Epithelial cell of prostate (primary cell): ENCODE measurements around the gene UNC93B1.
"Not testable (repeated sequence)": the region's sequence is repeated elsewhere in the genome, so short reads cannot be mapped to it uniquely, and the experiment has no call there.

Experiments used
- DNase-seq: peaks from one replicate; pipeline ENCODE4 v3.0.0-alpha.2; 2011; ENCODE audit warnings: low read depth, low spot score
- H3K27ac ChIP-seq: fragments of 450-650 bp; 2 replicates; pipeline ENCODE4 v1.5.1; 2017; ENCODE audit warnings: mild to moderate bottlenecking

Gene UNC93B1

DNA sequence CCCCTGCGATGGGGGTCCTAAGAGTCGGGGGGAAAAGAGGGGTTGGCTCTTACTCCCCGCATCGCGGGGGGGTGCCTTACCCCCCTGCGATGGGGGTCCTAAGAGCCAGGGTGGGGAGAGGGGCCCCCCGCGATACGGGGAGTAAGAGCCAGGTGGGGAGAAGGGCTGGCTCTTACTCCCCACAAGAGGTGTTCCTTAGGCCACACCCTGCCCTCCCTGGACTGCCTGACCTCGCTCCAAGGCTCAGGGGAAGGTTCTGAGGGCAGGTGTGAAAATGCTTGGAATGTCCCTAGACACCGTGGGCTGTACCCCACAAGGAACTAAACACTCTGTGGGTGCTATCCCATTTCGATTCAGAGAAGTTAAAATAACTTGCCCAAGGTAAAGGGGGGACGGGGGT lies 7.8 kb downstream of the UNC93B1 start:
- no peak for DNase-seq

DNA sequence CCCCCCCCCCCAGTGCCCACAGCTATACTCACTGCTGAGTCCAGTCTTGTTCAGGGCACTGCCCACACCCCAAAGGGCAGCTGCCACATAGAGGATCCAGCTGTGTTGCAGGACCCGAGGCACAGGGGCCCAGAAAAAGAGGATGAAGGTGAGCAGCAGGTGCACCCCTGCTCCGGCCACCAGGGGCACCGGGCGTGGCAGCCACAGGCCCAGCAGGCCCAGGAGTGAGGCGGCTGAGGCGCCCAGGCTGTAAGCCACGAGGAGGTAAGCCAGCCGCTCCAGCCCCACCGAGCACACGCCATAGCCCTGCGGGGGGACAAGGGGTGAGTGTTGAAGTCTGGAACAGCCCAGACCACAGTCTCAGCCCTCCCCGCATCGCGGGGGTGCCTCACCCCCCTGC lies 8.3 kb downstream of the UNC93B1 start:
- not testable (repeated sequence) for DNase-seq, H3K27ac ChIP-seq

More for the DNA sequence above, 7.8 kb downstream of the UNC93B1 start:
- no peak overlapping the region for H3K27ac ChIP-seq

DNA sequence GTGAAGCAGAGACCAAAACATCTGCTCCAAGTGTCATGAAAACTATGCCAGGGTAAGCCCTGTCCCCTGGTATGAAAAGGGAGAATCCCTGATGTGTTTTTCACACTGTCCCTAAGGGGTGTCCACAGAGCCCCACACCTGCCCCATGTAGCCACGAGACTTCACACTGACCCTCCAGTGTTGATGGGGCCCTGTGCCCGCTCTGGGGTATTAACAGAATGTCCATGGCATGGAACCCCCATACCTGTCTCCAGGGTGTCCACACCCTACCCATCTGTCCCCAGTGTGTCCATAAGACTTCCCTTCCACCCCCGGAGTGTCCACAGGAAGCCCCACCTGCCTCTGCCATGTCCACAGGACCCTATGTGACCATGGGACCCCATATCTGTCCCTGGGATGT lies 8.8 kb downstream of the UNC93B1 start:
- DNase-seq: not testable (repeated sequence)

GRCh38 chr11:67994387-67994786 lies 9.5 kb downstream of the UNC93B1 start:
- DNase-seq, H3K27ac ChIP-seq: not testable (repeated sequence)

More for the DNA sequence above, 8.8 kb downstream of the UNC93B1 start:
- not testable (repeated sequence) for H3K27ac ChIP-seq

DNA sequence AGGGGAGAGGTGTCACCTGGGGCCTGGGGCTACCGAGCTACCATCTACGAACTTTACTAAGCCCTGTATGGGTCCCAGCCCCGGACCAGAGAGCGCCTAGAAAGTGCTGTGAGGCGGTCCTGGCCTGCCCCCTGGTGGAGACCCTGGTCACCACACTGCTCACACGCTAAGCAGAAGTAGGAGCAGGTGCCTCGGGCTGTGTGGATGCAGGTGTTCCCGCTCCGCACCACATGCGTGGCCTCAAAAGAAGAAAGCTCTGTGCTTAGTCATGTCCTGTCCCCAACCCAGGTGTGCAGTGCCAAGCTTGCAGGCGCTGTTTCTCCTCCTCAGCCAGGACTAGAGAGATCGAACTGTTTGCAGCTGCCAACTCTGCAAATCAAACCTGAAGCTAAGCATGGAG lies 10.1 kb downstream of the UNC93B1 start:
- not testable (repeated sequence) for H3K27ac ChIP-seq, DNase-seq

DNA sequence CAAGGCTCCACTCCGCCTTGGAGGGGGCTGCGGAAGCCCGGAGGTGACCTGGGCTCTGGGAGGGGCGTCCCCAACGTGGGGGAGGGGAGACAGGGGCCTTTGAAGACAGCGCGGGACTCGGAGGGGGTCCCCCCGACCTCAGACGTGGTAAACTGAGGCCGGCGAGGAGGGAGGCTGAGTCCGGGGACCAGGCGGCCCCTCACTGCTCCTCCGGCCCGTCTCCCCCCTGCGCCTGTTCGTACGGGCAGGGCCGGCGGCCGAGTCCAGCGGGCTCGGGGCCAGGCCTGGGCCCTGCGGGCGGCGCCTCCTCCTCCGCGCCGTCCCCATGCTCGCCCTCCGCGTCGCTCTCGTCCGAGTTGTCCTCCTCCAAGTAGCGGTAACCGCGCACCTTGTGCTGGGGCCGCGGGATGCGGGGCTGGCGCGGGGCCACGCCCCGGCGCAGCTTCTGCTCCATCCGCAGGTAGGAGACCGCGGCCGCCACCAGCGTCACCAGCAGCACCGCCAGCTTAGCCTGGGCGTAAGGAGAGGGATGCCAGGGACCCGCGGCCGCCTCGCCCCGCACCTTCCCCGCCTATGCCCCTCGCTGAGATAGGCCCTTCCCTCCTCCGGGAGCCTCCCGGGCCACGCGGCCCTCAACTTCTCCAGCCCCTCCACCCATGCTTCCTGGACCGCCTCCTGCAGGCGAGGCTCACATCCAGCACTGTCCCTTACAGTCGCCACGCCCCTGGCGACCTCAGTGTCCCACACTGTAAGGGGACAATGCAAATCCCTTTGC lies 12.4 kb downstream of the UNC93B1 start:
- H3K27ac ChIP-seq: not testable (repeated sequence)

GRCh38 chr11:67990546-67991346 lies 13.2 kb downstream of the UNC93B1 start:
- DNase-seq, H3K27ac ChIP-seq: not testable (repeated sequence)

More for the DNA sequence above, 12.4 kb downstream of the UNC93B1 start:
- DNase-seq: not testable (repeated sequence)

GRCh38 chr11:67985302-67985701 lies 18.6 kb downstream of the UNC93B1 start:
- not testable (repeated sequence) for DNase-seq, H3K27ac ChIP-seq

DNA sequence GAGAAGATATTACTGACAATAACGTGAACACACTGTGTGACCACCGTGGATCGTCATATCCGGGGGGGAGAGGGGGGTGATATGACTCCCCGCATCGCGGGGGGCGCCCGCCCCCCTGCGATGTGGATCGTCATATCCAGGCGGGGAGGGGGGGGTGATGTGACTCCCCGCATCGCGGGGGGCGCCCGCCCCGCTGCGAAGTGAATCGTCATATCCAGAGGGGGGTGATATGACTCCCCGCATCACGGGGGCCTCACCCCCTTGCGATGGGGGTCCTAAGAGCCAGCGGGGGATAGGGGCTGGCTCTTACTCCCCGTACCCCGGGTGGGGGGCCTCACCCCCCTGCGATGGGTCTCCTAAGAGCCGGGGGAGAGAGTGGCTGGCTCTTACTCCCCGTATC lies 19.9 kb downstream of the UNC93B1 start:
- no peak for DNase-seq
- H3K27ac ChIP-seq: no peak overlapping the region

DNA sequence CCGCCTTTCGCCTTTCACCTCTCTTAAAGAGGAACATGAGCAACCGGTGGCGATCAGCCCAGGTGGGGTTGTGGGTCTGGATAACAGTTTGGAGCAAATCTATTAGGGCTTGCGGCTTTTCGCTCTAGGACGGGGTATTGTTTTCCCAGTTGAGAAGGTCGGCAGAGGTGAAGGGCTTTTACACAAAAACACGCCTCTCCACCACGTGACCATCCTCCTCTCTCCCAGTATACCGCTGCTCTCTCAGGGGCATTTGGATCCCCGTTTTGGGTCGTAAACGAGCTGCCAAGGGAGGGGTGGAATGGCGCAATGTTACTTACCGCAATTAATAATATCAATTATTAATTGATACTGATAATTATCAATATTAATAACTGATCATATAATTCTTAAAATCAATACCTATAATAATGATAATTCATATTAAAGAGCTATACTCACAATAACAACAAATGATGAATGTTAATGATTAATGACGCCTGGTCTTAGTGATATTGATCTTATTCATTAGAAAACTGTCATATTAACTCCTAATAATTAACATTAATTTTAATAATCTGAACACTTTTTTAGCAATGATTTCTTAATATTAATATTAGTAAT lies 21.5 kb downstream of the UNC93B1 start:
- H3K27ac ChIP-seq, DNase-seq: not testable (repeated sequence)

GRCh38 chr11:67981226-67981625 lies 22.7 kb downstream of the UNC93B1 start:
- DNase-seq: not testable (repeated sequence)

DNA sequence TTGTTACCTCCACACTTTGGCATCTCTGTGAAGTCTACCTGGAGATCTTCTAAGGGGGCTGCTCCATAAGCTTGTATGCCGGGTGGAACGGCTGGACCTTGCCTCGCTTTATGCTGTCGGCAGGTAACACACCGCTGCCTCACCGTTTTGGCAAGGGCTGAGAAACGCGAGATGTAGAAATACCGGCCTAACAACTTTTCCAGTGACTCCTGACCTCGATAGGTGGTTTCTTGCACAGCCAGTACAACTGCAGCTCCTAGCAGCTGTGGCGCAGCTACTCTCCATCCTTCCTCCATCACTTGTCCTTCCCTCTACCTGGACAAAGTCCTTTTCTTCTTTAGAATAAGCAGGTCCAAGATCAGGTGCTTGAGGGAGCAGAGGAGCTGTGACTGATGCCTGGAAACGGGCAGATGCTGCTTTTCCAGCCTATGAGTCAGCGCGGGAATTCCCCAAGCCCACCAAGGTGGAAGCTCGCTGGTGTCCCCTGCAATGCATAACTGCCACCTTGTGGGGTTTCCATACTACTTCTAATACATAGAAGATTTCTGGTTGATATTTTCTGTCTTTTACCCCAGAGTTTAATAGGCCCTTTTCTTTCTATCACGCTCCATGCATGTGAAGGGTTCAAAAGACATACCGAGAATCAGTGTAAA lies 25.0 kb downstream of the UNC93B1 start:
- not testable (repeated sequence) for H3K27ac ChIP-seq
- DNase-seq: peak; percentile 27

More at GRCh38 chr11:67981226-67981625, 22.7 kb downstream of the UNC93B1 start:
- not testable (repeated sequence) for H3K27ac ChIP-seq

- H3K27ac ChIP-seq, DNase-seq: not testable (repeated sequence)
Measured at GRCh38 chr11:67974746-67975145, 29.2 kb downstream of the UNC93B1 start.

- not testable (repeated sequence) for H3K27ac ChIP-seq, DNase-seq
Measured at GRCh38 chr11:67965830-67966348, 38.0 kb downstream of the UNC93B1 start.

- not testable (repeated sequence) for DNase-seq, H3K27ac ChIP-seq
Measured at GRCh38 chr11:67964746-67965145, 39.2 kb downstream of the UNC93B1 start.

- H3K27ac ChIP-seq, DNase-seq: not testable (repeated sequence)
Measured at GRCh38 chr11:67963879-67964278, 40.0 kb downstream of the UNC93B1 start.

GRCh38 chr11:67963217-67963616 lies 40.7 kb downstream of the UNC93B1 start:
- H3K27ac ChIP-seq, DNase-seq: not testable (repeated sequence)

DNA sequence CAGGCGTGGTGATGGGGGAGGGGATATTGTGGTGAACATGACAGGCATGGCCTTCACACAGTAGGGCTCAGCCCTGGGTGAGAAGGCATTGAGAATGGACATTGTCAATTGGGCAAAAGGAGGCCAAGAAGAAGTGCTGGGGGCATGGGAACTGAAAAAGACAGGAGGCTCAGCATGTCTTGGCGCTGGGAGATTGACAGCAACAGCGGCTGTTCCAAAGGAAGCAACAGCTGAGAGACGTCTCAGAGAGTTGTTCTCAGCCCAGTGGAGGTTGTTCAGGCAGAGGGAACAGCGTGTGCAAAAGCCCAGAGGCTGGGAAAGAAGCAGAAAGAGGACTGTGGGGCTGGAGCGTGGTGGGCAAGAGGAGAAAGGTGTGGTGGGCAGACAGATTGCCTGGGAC lies 47.7 kb downstream of the UNC93B1 start:
- not testable (repeated sequence) for DNase-seq

DNA sequence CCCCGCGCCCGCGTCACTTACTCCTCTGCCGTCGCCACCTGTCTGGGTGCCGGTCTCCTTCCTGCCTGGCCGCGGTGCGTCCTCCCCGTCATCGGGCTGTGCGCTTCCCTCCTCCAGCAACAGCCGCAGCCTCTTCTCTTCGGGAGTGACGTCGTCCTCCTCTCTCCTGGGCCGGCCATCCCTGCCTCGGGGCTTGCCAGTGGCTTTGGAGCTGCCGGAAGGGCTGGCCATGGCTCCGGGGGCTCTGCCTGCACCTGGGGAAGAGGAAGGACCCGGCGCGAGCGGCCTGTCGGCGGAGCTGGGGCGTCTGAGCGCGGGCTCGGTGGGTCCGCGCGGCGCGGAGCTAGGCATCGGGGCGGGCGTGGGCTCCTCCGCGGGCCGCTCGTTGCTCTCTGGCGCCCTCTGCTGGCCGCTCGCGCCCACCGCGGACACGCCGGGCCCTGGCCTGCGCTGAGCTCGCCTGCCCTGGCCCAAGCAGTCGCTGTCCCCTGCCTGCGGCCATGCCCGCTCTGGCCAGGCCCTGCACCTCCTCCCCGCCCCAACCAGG lies 48.4 kb downstream of the UNC93B1 start:
- DNase-seq, H3K27ac ChIP-seq: not testable (repeated sequence)

More for the DNA sequence above, 47.7 kb downstream of the UNC93B1 start:
- not testable (repeated sequence) for H3K27ac ChIP-seq
